Measurements from ENCODE around the gene ARF3.
A peak's percentile ranks its signal among the peaks of the same experiment; 100 is the strongest.
"Not testable (repeated sequence)": the region's sequence is repeated elsewhere in the genome, so short reads cannot be mapped to it uniquely, and the experiment has no call there.

Gene ARF3

DNA sequence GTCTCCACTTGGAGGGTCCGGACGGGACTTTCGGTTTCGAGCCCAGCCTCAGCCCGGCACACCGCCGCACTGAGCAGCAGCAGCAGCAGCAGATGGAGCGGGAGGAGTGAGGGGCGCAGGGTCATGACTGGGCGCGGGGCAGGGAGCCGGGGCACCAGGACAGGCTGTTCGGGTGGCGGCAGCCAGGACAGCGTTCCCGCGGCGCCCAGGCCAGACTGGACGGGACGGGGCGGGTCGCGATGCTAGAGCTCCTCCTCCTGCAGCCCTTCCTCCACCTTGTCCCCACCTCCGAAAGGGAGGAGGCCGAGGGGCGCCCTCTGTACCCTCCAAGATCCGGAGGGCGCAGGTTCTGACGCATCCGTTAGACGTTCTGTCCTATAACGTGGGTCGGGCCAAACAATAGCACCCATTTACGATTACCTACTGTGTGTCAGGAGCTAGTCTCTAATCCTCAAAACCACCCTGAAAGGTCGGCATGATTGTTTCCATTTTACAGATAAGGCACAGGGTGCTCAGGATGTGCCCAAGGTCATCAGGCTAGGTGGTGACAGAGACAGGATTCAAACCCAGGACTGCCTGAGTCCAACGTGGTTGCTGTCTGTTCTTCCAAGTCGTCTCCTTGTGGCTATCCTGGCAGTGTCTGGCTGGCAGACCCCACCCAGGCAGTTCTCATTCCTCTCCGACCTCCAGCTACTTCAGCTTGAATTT is 31.8 kb downstream of the ARF3 start, which contains the start of gene FKBP11:
Gene FKBP11, minus strand, starts transcription at position 189 of the 708 bp plus-strand sequence. Its CDS starts 64 bp downstream, at position 125.
- peak; percentile 61 for DNase-seq

- peak; percentile 72 for DNase-seq
Measured at GRCh38 chr12:48924617-48925303, 32.5 kb downstream of the ARF3 start.

GRCh38 chr12:48923117-48923516 is 34.2 kb downstream of the ARF3 start:
- DNase-seq = no peak

- DNase-seq = no peak
Measured at GRCh38 chr12:48917857-48918537, 39.3 kb downstream of the ARF3 start.

DNA sequence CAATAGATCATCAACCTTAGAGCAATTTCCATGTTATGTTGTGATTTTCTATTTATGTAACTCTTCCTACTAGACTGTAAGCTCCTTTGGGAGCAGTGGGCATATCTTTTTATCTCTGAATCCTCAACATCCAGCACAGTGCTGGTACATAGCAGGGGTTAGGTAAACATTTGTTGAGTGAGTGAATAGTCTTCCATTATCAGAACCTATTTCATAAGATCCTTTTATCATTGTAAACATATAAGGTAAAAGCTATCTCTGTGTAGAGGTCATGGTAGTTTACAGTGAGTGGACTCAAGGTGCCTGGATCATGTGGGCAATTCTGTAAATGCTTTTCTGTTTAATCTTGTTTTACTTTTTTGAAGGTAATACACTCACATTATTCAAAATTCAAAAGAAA is 47.1 kb downstream of the ARF3 start:
- DNase-seq = no peak

GRCh38 chr12:48909698-48910097 is 47.6 kb downstream of the ARF3 start:
- DNase-seq = not testable (repeated sequence)

DNA sequence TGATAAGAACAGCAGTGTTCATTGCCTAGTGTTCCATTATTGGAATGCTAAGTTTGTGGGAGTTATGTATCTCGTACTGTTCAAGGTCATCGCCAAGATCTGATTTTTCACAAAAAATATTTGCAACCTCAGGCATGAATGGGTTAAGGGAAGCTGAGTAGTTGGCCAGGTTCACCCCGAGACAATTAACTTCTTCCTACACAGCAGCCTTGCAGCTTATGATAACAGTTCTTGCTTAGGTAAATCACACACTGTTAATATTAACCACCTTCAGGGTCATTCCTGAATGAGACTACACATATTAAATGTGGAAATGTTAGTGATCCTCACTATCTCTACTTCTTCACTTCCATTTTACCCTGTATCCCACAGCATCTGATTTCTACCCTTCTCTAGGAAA is 50.0 kb downstream of the ARF3 start:
- no peak for DNase-seq

DNA sequence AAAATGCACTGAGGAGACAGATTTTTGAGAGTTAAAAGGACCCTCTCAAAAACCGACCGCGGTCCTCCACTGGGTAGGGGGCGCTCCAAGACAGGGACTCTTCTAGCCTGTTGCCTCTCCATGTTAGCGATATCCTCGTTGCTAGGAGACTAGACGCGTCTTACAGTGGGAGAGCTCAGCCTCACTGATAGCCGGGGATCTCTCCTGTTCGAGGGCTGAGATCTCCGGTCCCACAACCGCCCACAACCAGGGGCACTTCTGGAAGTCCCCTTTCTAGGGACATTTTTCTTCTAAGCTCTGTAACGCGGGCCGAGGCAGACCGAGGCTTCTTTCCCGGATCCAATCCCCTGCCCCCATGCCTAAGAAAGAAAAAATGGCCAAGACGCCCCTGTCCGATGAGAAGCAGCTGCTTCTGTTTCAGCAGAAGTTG is 53.3 kb downstream of the ARF3 start:
- DNase-seq = peak; percentile 97

GRCh38 chr12:48903363-48903981 is 53.8 kb downstream of the ARF3 start:
- DNase-seq = no peak

DNA sequence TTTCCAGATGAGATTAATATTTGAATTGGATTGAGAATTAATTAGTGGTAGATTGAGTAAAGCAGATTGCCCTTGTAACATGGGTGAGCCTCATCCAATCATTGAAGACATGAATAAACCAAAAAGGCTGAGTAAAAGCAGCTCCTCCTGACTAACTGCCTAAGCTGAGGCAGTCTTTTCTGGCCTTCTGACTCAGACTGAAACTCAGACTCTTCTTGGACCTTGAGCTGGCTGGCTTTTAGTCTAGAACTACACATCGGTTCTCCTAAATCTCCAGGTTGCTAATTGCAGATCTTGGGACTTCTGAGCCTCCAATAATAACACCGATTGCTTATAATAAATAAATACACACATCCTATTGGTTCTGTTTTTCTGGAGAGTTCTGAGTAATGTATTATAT is 56.0 kb downstream of the ARF3 start:
- no peak for DNase-seq

GRCh38 chr12:48899651-48900050 is 57.6 kb downstream of the ARF3 start:
- DNase-seq = no peak

DNA sequence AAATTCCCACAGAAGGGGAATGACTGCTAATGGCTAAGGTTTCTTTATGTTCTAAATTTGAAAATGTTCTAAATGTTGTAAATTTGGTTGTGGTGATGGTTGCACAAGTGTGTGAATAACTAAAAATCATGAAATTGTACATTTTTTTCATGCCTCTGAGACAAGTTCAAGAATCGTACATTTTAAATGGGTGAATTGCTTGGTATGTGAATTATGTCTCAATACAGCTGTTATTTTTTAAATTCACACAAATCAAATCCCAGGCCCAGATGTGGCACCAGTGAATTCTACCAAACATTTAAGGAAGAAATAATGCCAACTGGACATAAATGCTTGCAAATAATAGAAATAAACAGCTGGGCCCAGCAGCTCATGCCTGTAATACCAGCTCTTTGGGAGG is 63.0 kb downstream of the ARF3 start:
- no peak for DNase-seq

GRCh38 chr12:48890657-48891418 is 66.4 kb downstream of the ARF3 start:
- peak; percentile 95 for DNase-seq

DNA sequence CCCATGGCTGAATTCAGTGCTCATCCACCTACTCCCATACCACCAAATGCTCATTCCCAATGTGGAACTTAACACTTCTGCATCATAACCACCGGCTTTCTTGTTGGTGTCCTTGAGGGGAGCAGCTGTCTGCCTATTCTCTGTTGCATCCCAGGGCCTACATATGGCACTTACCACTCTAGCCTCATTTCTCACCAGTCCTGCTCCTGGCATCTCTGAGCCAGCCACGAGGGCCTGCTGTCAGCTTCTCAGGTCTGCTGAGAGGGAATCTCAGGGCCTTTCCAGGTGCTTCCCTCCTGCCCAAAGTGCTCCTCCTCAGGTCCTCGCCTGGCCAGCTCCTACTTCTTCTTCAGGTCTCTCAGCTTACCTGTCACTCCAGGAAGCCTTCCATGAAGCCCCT is 67.6 kb downstream of the ARF3 start:
- no peak for DNase-seq
